Stimulated activated CD4-positive, alpha-beta T cell treated with anti-CD3 and anti-CD28 coated beads, Interleukin-4, amount 100 ng/mL, for 4 hours (primary cell): ENCODE results near the gene UROC1.
"Not testable (repeated sequence)": the region's sequence is repeated elsewhere in the genome, so short reads cannot be mapped to it uniquely, and the experiment has no call there.

Source experiments
- DNase-seq, 2 experiments: peaks; one replicate each; pipeline ENCODE4 v3.0.0-alpha.2; 2020

The UROC1 gene

DNA sequence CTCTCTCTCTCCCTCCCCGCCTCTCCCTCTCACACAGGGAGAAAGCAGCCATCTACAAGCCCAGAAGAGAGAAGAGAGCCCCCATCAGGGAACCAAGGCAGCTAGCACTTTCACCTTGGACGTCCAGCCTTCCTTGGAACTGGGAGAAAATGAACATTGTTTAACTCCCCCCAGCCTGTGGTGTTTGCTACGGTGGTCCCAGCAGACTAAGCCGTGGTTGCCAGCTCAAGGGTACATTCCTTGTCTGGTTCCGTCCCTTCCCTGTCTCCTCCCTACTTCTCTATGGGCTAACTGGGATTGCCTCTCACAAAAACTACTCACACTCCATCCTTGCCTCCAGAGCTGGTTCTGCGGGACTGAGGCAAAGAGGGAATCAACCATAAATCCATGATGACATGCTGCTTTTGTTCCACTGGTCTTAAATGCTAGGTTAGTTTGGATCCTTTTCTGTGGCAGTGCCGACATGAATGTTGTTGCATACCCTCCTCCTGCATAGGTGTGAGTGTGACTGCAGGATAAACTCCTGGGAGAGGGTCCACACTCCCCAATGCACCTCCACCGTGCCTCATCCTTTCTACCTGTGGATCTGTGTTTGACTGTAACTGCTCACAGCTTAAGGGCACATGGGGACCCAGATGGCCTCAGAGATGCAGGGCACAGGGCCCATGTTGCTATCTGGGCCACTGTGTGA is 29.1 kb upstream of the UROC1 start:
- DNase-seq, result no peak

DNA sequence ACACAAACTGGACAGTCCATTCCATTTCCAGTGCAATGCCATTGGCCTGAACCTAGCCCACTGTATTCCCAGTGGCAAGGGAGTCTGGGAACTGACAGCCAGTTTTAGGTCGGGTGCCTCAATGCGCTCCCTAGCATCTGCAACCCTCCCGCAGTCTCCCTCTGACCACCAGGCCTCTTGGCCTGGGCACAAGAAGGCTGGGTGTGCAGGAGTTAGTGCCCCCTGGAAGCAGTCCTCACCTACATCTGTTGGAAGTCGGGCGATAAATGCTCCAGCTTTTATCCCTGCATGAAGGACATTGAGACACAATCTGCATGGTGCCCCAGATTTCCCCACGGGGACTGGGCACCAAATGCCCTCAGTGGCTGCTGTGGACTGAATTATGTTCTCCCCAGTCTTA is 28.4 kb upstream of the UROC1 start:
- DNase-seq, result no peak

DNA sequence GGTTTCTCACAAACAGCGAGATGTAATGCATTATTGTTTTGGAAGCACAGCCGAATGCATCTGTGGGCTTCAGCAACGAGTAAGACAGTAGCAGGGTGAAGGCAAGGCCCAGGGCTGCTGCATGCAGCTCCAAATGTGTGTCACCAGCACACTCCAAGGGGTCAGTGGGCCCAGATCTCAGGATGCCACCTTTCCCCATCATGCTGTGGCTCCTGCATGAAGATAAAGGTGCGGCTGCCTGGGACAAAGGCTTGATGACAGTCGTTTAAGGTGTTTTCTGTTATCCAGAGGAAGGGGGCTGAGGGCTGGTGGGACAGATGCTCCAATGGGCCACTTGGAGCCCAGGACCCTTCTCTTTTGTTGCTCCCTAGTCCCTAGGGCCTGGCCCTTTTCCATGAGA is 28.0 kb upstream of the UROC1 start:
- DNase-seq, result no peak

DNA sequence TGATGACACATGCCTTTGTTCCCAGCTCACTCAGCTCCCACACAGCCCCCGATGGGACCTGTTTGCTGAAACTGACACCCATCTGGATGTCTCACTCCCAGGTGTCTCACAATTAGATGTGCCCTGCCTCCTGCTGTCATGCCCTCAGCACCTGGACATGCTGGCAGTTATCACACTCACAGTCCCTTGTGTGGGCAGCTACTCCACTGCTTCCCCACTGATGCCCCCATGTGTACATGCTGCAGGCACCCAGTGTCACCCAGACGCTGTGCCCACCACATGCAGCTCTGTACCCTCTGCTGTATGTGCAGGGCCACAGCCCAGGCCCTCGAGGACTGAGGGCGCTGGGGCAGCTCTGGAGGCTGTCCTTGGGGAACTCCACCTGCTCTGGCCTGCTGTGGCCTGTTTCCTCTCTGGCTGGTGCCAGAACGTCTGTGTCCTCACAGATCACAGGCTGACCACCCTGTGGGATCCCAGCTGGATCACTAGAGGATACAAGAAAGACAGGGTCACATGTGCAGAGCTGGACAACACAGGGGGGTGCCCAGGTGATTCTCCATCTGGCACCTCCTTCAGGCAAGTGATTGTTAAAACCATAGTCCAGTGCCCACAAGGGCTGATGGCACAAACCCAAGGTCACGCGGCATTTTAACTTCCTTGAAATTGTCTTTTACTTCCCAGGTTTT is 27.2 kb upstream of the UROC1 start:
- no peak for DNase-seq

DNA sequence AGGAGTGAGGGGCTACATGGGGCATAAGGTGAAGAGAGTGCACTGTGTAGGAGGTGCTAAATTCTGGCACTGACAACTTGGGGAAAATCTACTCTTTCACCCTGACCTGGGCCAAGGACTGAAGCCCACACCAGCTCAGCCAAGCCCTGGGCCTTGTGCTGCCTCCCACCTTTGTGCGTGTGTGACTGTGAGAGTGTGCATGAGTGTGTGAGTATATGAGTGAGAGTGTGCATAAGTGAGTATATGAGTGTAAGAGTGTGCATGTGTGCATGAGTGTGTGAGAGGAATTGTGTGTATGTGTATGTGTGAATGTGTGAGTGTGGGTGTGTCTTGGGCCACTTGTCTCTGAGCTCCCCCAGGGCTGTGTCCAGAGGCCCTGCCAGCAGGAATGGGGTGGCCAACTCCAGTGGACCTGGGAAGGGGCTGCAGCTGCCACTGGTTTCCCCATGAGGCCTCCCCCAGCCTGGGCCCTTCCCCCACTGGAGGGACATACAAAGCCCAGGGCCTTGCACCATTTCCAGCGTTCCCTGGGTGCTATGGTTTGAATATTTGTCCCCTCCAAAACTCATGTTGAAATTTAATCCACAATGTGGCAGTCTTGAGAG is 26.0 kb upstream of the UROC1 start:
- DNase-seq, result no peak

DNA sequence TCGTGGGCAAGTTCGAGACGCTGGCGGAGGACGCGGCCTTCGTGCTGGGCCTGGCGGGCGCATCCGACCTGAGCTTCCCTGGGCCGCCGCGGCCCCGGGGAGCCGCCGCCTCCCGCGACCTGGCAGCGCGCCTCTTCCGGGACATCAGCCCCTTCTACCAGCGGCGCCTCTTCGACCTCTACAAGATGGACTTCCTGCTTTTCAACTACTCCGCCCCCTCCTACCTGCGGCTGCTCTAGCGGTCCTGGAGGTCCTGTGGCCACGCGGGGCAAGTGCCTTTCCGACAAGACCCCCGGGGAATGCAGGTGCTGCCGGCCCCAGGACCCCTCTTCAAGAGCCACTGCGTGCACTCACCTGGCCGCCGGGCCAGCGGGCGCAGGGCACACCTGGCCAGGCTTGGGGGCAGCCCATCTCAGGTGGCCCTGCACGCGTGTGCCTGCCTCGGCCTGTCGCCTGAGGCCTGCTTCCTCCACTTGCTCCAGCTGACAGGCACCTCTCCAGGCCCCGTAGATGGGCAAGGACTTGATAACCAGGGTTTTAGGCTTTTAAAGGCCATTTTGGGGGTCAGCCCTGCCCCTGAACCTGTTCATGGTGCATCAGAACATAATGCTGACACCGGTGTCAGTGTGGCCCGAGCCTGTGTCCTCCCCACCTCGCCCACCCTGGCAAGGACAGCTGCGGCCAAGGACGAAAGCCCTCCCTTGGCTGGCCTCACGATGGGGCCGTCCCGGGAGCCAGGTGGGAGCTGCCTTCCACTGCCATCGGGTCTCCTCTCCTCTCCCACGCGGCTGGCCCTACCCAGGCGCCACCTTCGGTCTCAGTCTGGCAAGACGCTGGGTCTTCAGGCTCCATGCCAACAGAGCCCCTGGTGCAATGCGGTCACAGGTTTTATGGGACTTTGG is 25.0 kb upstream of the UROC1 start:
- no peak for DNase-seq

DNA sequence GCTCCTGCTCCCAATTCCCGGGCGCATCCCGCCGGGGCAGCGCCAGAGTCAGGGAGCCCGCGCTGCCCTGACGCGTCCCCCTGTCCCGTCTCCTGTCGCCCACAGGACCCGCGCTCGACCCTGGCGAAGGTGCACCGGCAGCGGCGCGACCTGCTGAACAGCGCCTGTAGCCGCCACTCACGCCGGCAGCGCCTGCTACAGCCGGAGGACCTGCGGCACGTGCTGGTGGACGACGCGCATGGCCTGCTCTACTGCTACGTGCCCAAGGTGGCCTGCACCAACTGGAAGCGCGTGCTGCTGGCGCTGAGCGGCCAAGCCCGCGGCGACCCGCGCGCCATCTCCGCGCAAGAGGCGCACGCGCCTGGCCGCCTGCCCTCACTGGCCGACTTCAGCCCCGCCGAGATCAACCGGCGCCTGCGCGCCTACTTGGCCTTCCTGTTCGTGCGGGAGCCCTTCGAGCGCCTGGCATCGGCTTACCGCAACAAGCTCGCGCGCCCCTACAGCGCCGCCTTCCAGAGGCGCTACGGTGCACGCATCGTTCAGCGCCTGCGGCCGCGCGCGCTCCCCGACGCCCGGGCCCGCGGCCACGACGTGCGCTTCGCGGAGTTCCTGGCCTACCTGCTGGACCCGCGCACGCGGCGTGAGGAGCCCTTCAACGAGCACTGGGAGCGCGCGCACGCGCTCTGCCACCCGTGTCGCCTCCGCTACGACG is 24.2 kb upstream of the UROC1 start:
- no peak for DNase-seq

DNA sequence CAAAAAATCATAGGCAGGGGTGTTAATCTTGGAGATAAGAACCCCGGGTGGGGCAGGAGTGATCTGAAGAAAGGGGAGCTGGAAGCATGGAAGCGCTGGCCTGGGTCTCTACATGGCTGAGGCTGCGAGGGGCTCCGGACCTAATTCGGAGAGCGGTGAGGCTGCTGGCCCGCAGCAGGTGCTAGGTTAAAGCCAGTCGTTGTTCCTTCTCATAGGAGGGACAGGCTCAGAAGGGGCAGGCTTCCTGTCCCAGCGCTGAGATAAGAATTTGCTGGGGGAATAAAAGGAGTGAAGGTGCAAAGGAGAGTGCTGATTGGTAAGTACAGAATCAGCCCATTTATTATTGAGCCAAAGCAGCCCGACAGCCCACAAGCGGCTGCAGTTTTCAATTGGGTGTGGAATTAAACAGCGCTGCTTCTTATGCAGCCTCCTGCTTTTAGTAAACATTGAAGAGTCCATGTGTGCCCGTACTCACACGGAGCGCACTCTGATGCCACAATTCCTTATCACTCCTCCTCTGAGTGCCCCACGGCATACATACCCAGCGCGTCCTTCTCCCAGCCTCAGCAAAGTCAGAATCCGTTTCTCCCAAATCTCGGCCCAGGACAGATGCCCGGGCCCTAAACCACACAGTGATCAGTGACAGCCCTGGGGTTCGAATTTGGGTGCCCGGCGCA is 23.5 kb upstream of the UROC1 start:
- no peak for DNase-seq

DNA sequence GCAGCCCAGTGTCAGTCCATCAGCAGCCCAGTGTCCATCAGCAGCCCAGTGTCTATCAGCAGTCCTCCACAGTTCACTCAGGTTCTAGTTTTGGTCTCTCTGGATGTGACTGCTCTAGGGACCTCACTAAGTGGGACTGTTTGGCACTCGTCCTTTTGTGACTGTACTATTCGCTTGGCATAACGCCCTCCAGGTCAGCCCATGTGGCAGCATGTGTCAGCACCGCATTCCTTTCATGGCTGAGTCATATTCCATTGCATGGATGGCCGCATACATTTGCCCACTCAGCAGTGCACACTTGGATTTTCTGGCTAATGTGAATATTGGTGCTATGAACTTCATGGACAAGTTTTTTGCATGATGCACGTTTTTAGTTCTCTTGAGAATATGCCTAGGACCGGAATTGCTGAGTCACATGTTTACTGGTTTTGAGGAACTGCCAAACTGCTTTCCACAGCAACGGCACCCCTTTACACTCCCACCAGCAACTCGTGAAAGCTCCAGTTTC is 22.8 kb upstream of the UROC1 start:
- DNase-seq, result no peak

DNA sequence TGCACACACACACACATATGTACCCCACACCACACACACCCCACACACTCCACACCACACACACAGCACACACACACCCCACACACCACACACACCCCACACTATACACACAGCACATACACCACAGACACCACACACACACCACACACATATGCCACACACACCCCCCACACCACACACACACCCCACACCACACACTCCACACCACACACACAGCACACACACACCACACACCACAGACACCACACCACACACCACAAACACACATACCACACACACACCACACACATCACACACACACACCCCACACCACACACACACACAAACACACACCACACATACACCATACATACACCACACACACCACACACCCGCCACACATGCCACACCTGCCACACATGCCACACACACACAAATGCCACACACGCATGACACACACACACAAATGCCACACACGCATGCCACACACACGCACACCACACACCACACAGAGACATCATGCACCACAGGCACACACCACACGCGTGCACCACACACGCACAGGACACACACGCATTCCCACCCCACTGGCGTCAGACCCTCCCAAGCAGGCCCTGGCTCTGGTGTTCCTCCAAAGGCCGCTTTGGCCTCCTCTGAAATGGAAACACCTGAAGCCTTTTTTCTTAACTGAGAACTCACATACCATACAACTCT is 22.1 kb upstream of the UROC1 start:
- DNase-seq, result no peak

DNA sequence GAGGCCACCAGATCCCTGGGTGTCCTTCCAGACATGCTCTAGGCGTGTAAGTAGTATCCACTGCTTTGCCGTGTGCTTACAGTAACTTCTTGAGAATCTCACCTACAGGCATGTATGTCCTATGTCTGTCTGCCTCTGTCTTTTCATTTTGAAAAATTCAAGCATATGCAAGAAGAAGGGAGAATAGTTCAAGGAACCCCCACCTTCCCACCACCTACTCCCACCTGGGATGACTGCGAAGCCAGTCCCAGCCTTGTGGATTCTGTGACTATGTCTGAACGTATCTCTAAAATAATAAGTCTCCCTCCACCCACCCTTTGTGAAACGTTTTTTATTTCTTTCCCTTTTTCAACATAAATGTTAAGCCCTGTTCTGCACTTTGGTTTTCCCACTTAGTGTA is 21.4 kb upstream of the UROC1 start:
- no peak for DNase-seq

DNA sequence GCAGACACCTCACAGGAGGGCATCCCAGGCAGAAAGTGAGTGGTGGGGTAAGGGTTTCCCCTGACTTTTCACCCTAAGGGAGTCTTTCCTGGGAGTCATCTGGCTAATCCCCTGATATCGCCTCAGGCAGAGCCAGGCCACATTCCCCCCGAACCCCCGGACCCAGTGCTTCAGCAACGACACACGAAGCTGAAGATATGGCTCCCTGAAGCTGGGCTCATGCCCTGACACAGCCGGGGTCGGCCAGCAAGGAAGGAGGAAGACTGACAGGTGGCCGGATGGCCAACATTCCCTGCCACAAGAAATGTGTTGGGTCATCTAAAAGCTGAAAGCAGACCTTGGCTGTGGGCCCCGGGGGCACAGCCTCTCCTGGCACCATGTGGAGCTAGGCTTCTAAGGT is 20.7 kb upstream of the UROC1 start:
- no peak for DNase-seq

DNA sequence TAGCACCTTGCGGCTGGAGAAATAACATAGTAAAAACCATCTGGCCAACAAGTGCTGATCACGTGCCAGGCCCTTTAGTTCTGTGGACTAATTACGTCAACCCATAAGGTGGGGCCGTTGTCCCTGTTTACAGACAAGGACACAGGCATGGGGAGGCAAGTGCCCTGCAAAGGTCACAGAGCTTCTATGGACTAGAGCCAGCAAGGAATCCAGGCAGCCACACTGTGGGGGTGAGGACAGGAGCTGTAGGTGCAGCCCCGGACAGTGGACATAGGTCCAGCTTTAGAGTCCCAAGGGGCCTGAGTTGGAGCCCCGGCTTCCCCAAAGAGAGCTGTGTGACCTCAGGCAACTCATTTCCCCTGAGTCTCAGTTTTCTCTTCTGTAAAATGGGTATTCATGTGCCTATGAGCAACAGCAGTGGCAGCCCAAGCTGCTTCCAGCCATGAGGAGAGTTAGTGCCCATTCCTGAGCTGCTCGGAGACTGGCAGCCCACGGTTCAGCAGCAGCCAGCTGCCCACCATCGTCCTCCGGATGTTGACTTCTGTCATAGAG is 20.2 kb upstream of the UROC1 start:
- DNase-seq, result no peak

DNA sequence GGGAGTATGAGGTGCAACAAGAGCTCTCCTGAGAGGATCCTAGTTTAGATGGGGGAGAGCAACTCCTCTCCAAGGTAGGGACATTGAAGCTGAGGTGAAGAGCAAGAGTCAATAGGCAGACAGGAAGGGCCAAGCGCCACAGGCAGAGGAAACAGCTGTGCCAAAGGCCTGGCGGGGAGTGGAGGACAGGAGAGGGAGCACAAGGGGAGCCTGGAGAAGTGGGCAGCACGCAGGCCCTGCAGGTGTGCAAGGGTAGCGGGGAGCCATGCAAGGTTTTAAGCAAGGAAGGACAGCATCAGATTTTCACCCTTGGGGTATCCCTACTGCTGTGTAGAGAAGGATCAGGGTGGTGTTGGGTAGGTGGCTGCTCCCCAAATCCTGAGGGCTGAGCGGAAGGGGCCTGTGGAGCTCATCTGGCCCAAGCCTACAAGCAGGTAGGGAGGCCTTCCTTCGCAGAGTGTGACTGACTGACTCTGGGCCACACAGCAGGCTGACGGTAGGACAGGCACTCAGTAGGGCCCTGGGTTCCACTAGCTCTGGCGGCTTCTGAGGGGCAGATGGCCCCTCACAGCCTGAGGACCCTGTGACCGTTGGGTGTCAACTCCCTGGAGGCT is 19.6 kb upstream of the UROC1 start:
- no peak for DNase-seq

DNA sequence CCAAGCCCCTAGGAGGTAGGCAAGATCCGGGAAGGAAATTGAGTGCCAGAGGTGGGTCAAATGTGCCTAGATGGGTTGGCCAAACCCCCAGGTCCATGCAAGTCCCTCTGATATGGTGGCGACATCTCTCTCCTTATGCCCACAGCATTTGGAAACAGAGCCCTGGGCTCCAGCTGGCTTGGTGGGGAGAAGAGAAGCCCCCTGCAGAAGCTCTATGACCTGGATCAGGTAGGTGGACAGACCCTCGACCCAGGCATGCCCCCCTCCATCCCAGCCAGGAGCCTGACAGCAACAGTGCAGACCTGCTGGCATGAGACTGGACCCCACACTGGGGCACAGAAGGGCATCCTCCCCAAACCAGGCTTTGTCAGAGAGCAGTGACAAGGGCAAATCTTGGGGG is 18.6 kb upstream of the UROC1 start:
- DNase-seq, result no peak

DNA sequence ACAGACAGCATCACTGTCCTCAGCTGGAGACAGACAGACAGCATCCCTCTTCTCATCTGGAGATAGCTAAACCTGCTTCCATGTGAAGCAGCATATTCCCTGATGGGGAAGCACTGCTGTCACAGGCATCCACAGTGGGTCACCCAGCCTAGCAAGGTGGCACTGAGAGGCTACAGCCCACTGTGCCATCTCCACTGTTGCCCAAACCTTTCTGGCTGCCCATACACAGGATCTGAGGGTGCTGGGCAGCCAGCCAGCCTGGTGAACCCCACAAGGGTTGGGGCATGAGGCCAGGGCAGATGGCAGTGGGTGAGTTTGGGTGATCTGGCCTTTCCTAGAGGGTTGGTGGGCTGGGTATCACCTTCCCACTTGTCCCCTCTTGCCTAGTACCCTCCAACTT is 18.1 kb upstream of the UROC1 start:
- DNase-seq, result no peak

DNA sequence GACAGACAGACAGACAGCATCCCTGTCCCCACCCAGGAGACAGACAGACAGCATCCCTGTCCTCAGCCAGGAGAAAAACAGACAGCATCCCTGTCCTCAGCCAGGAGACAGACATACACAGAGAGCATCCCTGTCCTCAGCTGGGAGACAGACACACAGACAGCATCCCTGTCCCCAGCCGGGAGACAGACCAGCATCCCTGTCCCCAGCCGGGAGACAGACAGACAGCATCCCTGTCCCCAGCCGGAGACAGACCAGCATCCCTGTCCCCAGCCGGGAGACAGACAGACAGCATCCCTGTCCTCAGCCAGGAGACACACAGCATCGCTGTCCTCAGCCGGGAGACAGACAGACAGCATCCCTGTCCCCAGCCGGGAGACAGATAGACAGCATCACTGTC is 17.1 kb upstream of the UROC1 start:
- not testable (repeated sequence) for DNase-seq

DNA sequence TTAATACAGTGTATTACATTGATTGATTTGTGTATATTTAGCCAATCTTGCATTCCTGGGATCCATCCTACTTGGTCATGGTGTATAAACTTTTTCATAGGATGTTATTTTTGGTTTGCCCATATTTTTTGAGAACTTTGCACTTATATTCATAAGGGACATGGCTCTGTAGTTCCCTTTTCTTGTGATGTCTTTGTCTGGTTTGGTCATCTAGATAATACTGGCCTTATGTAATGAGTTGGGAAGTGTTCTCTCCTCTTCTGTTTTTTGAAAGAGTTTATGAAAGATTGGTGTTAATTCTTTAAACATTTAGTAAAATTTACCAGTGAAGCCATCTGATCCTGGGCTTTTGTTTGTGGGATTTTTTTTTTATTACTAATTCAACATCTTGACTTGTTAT is 15.9 kb upstream of the UROC1 start:
- no peak for DNase-seq

DNA sequence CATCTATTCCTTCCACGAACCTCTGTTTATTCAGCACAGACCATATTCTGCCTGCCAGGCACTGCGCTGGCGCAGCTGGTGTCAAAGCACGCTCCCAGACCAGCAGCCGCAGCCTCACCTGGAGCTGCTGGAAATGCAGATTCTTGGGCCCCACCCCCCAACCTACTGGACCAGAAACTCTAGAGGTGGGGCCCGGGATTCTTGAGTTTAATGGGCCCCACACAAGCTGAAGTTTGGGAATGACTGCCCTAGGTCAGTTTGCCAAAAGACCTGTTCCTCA is 13.4 kb upstream of the UROC1 start:
- no peak for DNase-seq

DNA sequence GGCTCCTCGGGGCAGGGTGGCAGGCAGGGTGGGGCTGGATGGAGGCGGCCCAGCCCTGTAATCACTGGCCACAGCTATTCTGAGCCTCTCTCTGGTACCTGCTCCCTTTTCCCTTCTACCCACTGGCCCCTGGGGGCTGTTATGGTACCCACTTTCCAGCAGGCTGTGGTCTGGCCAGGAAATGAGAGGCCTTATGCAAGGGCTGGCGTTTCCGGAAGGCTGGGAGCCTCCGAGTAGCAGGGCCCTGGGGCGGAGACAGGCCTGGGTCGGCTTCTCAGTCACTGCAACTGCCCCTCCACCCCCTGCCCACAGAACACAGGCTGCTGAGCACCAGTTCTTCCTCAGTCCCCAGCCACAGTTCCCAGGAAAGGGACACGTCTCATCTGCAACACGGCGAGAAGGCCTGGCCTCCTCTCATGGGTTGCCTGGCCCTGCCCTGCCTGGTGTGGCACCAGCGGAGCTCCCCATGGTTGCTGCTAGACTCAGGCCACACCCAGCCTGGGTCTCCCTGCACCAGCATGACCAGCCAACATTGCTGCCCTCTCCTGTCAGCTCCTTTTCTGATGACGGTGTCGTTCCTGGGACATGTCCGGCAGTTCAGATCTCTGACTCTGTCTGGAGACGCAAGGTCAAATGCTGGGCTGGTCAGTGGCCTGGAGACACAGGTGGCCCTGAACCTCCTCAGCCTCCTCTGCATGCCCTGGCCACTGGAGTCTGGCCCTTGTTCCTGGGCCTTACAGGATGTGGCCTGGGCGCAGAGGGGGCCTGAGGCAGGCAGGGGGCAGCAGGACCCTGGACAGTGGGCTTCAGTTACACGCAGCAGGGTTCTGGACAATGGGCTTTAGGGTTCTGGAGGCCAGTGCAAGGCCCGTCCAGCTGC is 12.8 kb upstream of the UROC1 start:
- no peak for DNase-seq
